HG02678 (cell line): ENCODE results near the gene SMG5.
A peak's percentile ranks its signal among the peaks of the same experiment; 100 is the strongest.
"Not testable (repeated sequence)": the region's sequence is repeated elsewhere in the genome, so short reads cannot be mapped to it uniquely, and the experiment has no call there.

Experiments
- ATAC-seq: cut with Tn5 transposase; IDR thresholded peaks from one replicate; pipeline ENCODE4 v1.9.1; 2021; ENCODE audit warnings: mild to moderate bottlenecking, moderate library complexity; ENCODE audit not compliant: unreplicated experiment

The SMG5 gene, protein sequence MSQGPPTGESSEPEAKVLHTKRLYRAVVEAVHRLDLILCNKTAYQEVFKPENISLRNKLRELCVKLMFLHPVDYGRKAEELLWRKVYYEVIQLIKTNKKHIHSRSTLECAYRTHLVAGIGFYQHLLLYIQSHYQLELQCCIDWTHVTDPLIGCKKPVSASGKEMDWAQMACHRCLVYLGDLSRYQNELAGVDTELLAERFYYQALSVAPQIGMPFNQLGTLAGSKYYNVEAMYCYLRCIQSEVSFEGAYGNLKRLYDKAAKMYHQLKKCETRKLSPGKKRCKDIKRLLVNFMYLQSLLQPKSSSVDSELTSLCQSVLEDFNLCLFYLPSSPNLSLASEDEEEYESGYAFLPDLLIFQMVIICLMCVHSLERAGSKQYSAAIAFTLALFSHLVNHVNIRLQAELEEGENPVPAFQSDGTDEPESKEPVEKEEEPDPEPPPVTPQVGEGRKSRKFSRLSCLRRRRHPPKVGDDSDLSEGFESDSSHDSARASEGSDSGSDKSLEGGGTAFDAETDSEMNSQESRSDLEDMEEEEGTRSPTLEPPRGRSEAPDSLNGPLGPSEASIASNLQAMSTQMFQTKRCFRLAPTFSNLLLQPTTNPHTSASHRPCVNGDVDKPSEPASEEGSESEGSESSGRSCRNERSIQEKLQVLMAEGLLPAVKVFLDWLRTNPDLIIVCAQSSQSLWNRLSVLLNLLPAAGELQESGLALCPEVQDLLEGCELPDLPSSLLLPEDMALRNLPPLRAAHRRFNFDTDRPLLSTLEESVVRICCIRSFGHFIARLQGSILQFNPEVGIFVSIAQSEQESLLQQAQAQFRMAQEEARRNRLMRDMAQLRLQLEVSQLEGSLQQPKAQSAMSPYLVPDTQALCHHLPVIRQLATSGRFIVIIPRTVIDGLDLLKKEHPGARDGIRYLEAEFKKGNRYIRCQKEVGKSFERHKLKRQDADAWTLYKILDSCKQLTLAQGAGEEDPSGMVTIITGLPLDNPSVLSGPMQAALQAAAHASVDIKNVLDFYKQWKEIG

DNA sequence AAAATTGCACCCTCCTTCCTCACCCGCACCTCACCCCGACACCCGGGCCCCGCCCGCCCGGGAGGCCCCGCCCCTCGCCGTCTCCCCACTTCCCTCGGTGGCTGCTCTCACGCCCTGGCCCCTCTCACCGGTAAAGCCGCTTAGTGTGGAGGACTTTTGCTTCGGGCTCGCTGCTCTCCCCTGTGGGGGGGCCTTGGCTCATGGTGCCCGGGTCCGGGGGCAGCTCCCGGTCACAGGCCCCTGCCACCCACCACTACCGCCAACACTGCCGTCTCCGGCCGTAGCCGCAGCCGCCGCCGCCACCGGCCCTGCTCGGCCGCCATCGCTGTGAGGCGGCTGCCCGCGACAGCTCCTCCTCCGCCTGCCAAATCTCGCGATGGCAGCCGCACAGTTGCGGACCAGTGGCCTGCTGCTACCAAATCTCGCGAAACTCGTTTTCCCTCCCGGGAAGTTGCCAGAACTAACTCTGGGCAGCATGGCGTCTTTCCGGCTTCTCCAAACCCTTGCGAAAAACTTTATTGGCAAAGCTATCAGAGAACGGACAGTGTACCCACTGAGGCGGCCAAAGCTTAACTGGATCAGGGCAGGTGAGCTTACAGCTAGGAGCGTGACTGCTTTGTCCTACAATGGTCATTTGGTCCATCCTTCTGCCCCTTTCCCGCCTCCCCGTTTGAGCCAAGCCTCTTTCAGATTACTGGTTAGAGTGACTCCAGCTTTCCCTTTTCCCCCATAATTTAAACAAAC, at the start of gene SMG5:
SMG5 (minus strand) TSS at position 347 of the 744 bp plus-strand sequence; CDS start at position 202, 145 bp downstream.
- peak; percentile 74 for ATAC-seq

DNA sequence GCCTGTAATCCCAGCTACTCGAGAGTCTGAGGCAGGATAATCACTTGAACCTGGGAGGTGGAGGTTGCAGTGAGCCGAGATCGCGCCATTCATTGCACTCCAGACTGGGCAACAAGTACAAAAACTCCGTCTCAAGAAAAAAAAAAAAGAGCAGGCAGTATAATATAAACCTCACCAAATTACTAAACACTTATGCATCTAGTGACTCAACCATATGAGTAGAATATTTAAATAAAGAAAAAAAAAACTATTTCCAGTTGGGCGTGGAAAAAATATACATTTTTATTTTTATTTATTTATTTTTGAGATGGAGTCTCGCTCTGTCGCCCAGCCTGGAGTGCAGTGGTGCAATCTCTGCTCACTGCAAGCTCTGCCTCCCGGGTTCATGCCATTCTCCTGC, 40.6 kb upstream of the SMG5 start:
- not testable (repeated sequence) for ATAC-seq

DNA sequence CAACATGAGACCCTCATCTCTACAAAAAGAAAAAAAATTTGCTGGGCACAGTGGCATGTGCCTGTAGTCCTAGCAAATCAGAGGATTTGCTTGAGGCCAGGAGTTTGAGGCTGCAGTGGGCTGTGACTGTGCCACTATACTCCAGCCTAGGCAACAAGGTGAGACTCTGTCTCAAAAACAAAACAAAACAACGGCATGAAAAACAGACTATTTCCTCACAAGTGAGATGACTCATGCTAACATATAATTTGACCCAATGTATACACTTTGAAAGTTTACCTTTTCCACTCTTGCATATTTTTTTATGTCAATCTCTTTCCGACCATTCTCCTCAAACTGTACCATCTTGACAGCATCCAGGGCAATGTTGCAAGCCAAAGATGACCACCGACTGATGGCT, 37.9 kb upstream of the SMG5 start:
- ATAC-seq: no peak

DNA sequence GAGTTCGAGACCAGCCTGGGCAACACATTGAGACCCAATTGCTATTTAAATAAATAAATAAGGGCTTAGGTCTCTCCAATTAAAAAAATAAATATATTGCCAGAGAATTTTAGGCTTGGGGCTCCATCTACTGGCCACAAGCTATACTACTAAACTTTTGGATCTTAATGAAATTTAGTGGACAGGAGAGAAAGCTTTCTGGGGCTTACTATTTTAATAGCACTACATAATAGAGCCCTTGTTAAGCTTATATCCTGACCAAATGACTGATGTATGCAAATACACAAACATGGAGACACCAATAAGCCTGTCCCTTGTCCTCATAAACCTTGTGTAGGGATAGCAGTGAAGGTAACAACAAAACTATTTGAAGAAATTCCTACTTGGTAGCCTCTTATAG, 37.0 kb upstream of the SMG5 start:
- no peak for ATAC-seq

DNA sequence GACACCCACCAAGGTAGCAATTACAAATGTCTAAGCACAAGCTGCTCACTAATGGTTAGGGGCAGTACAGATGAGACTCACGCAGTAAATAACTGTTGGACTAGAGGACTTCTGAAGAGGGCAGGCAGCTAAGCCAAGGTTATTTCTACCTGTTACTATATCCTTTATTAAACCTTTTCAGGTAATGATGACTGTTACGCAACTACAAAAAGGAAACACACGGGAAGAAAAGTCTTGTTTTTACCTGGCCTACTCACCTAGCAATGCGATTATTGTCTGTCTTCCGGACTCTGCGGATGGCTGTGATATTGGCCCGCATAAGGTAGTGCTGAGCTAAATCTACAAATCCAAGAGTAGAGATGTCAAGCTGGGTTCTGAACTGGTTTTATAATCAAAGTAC, 34.3 kb upstream of the SMG5 start:
- no peak for ATAC-seq

DNA sequence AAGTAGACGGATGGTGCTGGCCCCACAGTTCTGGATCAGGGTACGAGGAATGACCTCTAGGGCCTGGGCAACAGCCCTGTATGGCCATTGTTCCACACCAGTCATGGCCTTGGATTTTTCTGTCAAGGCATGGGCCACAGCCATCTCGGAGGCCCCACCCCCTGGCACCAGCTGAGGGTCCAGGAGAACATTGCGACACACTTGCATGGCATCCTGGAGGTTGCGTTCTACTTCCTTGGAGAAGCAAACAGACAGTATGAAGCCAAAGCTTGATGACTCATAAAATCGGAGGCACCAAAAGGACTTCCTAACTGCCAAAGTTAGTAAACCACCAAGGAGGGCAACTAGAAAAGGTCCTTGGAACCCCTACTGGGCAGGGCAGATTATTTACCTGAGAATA, 28.3 kb upstream of the SMG5 start:
- ATAC-seq: no peak

DNA sequence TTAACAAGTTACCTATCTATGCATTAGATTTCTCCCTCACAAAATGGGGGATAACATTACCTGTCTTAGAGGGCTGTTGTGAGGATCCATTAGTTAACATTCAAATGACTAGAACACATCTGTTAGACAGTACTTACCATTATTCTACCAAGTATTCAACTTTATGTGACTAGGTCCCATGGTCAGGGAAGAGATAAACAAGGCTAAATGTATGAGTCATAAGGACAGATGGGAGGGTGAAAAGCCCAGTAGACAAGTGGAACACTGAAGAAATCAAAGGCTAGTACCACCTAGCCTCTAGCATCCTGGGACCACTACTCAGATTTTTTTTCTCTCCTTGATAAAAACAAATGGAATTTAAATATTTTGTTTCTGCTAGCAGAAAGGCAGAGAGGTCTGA, 25.5 kb upstream of the SMG5 start:
- no peak for ATAC-seq

DNA sequence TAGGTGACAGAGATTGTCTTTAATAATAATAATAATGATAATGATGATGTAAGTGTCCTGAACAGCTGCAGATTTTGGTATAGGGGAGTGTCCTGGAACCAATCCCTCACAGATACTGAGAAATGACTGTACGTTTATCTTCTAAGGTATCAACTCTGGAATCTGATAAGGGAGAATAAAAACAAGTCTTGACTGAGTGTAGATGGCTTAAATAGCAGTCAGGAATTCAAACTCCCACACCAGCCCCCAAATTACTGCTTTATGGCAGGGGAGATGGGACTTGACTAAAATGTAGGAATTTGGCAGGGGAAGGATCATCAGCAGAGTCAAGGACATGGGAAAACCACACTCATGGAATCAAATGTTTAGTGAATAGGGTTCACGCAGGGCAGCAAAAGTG, 22.6 kb upstream of the SMG5 start:
- no peak for ATAC-seq

DNA sequence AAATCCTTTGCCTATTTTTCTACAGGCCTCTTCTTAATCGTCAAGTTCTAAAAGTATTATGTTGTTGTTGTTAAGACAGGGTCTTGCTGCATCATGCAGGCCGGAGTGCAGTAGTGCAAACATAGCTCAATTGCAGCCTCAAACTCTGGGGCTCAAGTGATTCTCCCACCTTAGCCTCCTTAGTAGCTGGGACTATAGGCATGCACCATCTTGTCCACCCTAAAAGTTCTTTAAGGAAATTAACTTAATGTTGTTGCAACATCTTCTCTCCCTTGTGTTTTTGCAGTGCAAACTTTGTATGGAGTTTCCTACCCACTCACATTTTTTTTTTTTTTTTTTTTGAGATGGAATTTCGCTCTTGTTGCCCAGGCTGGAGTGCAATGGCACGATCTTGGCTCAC, 20.6 kb upstream of the SMG5 start:
- ATAC-seq: no peak

DNA sequence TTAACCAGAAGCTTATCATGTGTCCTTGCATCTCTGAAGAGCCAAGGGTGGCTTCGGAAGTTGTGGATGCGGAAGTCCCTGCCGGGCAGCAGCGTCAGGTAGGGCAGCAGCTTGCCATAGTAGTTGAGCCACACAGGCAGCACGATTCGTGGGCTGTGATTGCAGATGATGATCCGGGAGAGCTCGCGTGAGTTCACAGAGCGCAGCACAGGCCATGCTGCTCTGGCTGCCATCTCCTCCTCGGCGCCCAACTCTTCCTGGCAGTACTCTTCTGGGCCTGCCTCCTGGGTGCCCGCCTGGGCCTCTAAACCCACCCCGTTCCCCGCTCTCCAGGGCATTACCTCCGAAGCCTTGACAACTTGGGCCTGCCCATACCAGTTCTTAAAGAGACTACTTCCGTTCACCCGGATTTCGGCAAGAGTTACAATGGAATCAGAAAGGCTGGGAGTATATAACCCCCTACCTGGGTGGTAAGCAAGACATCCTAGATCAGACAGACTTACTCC, 16.3 kb upstream of the SMG5 start, which contains the start of gene VHLL:
VHLL (minus strand) TSS at position 456 of the 506 bp plus-strand sequence; CDS start at position 338, 118 bp downstream.
- ATAC-seq: no peak

DNA sequence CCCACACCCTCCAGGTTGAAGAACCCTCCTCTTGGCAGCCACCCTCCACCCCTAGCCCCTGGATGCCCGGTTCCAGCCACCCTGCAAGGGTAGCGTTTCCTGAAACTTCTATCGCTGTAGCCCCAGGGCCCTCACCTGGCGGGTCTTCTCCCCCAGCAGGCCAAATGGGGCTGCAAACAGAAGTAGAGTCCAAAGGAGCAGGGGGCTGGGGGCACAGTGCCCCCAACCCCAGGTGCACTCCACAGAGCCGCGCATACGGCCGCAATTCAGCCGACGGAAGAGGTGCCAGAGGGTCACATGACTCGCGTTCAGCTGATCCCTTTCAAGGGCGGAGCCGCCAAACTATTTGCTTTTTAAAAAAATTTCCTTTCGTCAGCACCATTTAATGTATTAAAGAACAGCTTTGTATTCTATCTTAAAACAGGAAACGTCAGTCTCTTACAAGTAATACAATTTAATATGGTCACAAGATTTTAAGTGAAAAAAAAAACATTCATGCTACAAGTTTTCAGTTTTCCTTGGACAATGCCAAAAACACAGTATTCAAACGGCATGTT, 12.8 kb upstream of the SMG5 start, which contains the start of gene GLMP:
GLMP (minus strand) TSS at position 289 of the 557 bp plus-strand sequence; CDS start at position 255, 34 bp downstream.
- no peak for ATAC-seq

DNA sequence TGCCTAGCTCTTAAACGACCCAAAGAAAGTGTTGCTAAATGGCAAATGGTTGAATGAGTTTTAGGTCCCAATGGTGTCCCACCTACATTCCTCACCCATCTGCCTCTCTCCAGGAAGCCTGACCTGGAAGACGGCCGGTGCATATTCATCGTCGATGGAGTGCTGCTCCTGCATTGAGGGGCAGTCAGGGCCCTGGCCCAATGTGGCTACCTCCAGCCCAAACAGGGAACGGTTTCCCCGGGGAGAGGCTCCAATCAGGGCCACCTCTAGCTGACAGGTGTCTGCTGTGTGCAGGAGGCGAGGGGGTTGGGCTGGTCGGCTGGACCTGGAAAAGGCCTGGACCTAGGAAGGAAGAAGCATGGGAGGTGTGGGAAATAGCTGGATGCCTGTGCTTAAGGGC, 11.3 kb upstream of the SMG5 start:
- no peak for ATAC-seq

DNA sequence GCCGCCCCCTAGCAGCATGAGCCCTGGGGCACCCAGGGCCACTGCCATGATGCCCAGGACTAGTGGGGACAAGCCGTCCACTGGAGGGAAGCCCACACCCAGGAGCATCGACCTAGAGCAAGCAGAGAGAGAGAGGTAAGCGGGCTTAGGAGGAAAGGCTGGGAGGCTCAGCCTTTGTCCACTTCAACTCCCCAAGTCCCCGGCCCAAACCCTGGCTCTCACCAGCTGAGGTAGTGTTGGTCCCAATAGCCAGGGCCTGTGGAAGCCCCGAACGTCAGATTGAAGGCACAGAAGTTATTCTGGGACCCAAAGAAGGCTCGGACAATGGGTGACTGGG, 10.4 kb upstream of the SMG5 start:
- no peak for ATAC-seq

DNA sequence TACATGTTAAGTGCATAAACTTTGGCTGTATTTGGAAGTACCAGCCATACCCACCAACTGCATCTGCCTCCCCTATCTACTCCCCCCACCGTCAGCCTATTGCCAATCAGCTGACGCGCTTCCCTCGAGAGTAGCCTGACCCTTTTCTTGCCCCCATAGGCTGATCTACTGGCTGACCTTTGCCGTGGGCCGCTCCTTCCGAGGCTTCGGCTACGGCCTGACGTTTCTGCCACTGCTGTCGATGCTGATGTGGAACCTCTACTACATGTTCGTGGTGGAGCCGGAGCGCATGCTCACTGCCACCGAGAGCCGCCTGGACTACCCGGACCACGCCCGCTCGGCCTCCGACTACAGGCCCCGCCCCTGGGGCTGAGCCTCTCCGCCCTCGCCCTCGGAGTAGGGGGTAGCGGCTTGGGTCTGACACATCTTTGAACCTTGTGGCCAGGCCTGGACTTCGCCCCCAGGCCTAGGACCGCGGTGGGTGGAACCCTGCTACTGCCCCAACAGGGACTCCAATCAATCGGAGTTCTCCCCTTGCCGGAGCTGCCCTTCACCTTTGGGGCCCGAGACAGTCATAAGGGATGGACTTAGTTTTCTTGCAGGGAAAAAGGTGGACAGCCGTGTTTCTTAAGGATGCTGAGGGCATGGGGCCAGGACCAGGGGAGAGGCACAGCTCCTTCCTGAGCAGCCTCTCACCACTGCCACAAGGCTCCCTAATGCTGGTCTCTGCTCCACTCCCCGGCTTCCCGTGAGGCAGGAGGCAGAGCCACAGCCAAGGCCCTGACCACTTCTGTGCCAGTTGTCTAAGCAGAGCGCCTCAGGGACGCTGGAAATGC, 8.8 kb upstream of the SMG5 start:
- ATAC-seq: no peak

DNA sequence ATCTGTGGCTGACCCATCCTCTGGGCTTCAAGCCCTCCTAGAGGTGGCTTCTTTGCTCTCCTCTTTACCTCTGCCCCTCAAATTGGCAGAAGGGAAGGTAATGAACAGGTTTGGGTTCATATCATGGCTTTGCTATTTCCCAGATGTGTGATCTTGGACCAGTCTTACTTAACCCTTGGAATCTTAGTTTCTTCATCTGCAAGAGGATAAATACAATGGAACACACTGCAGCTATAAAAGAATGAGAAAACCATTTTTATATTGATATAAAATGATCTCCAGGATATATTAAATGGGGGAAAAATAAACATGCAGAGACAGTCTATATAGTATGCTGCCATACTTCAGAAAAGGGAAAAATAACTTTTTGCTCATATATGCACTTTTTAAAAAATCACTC, 7.2 kb upstream of the SMG5 start:
- ATAC-seq: no peak

DNA sequence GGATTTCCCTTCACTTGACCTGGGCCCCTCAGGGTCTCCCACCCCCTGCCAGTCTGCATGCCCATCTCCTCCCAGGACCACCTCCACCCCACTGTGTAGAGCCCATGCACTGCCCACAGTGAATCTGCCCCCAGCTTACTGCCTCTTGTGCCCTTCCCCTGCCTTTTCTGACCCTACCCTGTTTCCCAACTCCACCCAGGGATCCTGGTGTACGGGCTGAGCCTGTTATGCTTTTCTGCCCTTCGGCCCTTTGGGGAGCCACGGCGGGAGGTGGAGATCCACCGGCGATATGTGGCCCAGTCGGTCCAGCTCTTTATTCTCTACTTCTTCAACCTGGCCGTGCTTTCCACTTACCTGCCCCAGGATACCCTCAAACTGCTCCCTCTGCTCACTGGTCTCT, 3.4 kb upstream of the SMG5 start:
- ATAC-seq: no peak

DNA sequence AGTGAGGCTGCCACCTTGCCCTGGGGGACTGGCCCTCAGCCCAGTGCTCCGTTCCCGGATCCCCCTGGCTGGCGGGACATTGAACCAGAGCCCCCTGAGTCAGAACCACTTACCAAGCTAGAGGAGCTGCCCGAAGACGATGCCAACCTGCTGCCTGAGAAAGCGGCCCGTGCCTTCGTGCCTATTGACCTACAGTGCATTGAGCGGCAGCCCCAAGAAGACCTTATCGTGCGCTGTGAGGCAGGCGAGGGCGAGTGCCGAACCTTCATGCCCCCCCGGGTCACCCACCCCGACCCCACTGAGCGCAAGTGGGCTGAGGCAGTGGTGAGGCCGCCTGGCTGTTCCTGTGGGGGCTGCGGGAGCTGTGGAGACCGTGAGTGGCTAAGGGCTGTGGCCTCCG, 2.8 kb upstream of the SMG5 start:
- ATAC-seq: no peak

DNA sequence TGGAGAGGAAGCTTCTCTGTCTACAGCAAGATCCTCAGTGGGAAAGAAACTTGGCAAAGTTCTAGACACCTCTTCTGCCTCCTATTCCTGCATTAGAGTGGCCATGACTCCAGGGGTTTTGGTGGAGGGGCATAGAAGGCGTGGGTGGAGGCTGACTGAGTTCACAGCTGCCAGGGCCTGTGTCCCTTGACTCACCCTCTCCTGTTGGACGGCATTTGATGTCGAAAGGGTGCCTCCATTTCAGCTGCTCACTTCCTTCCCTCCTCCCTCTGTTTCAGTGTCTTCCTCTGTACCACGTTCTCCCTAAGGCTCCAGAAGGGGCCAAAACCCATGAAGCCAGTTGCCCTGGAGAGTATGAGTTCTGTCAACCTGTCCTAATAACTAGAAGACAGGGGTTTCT, 2.1 kb upstream of the SMG5 start:
- no peak for ATAC-seq

DNA sequence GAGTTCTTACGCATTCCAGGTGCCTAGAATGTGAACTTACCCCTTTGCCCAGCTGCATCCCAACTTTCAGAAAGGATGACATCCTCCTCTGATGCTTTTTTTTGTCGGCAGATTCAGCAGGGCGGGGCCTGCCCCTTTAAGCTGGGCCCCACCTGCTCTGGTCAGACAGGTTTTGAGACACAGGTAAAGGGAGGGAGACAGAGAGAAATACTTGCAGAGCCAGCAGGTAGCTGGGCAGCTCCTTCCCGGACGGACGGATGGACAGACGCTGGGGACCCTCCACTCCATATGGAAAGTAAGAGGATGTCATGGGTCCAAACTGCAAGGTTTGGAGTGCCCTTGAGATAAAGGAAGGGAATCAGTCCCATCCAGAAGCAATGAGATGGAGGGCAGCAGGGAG, 1.5 kb upstream of the SMG5 start, which contains the start of gene TMEM79:
TMEM79 (plus strand) TSS at position 214 of the 400 bp plus-strand sequence. CDS start 902 bp downstream, outside the sequence.
- ATAC-seq: no peak
